Gastrocnemius medialis (tissue), 4 donors: Measurements from ENCODE around the gene MAP3K13. TPM values are rescaled to one million over a fixed set of nuclear protein-coding genes. Genes with fewer than 3 reads are reported as not detected.
"Not testable (repeated sequence)": the region's sequence is repeated elsewhere in the genome, so short reads cannot be mapped to it uniquely, and the experiment has no call there.

Source experiments
- ATAC-seq, 2 donors: fragments of 150-250 bp; one replicate each; pipeline ENCODE4 v1.9.1; 2016
- DNase-seq, 2 donors: peaks; one replicate each; pipeline ENCODE4 v3.0.0-alpha.2; 2019
- H3K27ac ChIP-seq, 4 donors: fragments of 200-600 bp; sonication (generic); 1 replicate in 1 of 4; 2 replicates in 3 of 4; pipeline ENCODE4 v1.5.1; 2016 to 2018; ENCODE audit warnings: mild to moderate bottlenecking in 2 of 4, moderate library complexity in 1 of 4
- H3K27me3 ChIP-seq, 3 donors: fragments of 200-600 bp; sonication (generic) in 2 of 3; 1 replicate in 1 of 3; 2 replicates in 2 of 3; pipeline versions ENCODE4 v1.5.1 to v1.6.0; 2016 to 2019; ENCODE audit warnings: mild to moderate bottlenecking in 1 of 3, moderate library complexity in 1 of 3
- H3K36me3 ChIP-seq, 2 donors: fragments of 200-600 bp; sonication (generic) in 1 of 2; one replicate each; pipeline ENCODE4 v1.5.1; 2017 to 2018
- H3K4me1 ChIP-seq, 2 donors: fragments of 200-600 bp; sonication (generic) in 1 of 2; one replicate each; pipeline ENCODE4 v1.5.1; 2016 to 2017; ENCODE audit warnings: mild to moderate bottlenecking in 2 of 2
- H3K4me3 ChIP-seq, 4 donors: fragments of 200-600 bp; sonication (generic) in 3 of 4; 1 replicate in 1 of 4; 2 replicates in 3 of 4; pipeline ENCODE4 v1.5.1; 2016 to 2019; ENCODE audit warnings: mild to moderate bottlenecking in 2 of 4
- H3K9me3 ChIP-seq, 3 donors: fragments of 200-600 bp; sonication (generic) in 2 of 3; 1 replicate in 1 of 3; 2 replicates in 2 of 3; pipeline ENCODE4 v1.5.1; 2016 to 2019
- CTCF ChIP-seq, 5 experiments: fragments of 450-650 bp in 3 of 5; fragments of 200-600 bp in 2 of 5; sonication (generic) in 2 of 5; IDR thresholded peaks in 4 of 5; conservative IDR thresholded peaks in 1 of 5; 1 replicate in 4 of 5; 2 replicates in 1 of 5; pipeline ENCODE4 v1.5.1; 2016 to 2019; ENCODE audit warnings: antibody characterized with exemption in 5 of 5, mild to moderate bottlenecking in 3 of 5, moderate library complexity in 3 of 5
- POLR2A ChIP-seq, 2 donors: fragments of 450-650 bp; IDR thresholded peaks; one replicate each; pipeline ENCODE4 v1.6.1; 2017; ENCODE audit warnings: antibody characterized with exemption in 2 of 2, mild to moderate bottlenecking in 2 of 2, moderate library complexity in 2 of 2
- in situ Hi-C, 4 donors: fragments of 200-750 bp; cut with MboI; loops; one replicate each; pipeline versions ENCODE4 v1.15.0 to v1.8.0; 2017; ENCODE audit warnings: low sequenced_read_pairs in 4 of 4
- intact Hi-C: fragments of 100-400 bp; cut with DNase I; formaldehyde crosslinking; loops from one replicate; pipeline ENCODE4 v1.15.1; 2023; ENCODE audit warnings: low total_unique reads
- total RNA-seq, 4 donors: library from RNA; depleted of rRNA; stranded (reverse); fragments of >200 nt; gene quantifications; one replicate each; pipeline versions ENCODE4 v1.1.0 to v1.2.3, GENCODE V29; 2016

Gene MAP3K13
- total RNA-seq, 4 donors from 2014 or later = 1.6 to 6.5 (median 4.6) TPM

- no peak overlapping the region for H3K27ac ChIP-seq
- in situ Hi-C loops = no loop called here
- no peak for ATAC-seq
- intact Hi-C loops = no loop called here
- TF ChIP-seq POLR2A (IDR thresholded peaks at IDR 0.05) = no peak
- no peak for TF ChIP-seq CTCF (IDR thresholded peaks at IDR 0.05 in 4 of 5, conservative IDR thresholded peaks at IDR 0.05 in 1 of 5)
- H3K9me3 ChIP-seq = no peaks in the 10 kb centered on the region
- H3K36me3 ChIP-seq = no peaks in the 10 kb centered on the region
- no peaks in the 10 kb centered on the region for H3K4me1 ChIP-seq
- H3K27me3 ChIP-seq = no peaks in the 10 kb centered on the region
- no peak for DNase-seq
- H3K4me3 ChIP-seq = no peak overlapping the region
Observed at GRCh38 chr3:185439745-185440466, 77.0 kb downstream of the MAP3K13 start.

- ATAC-seq = no peak
- Histone ChIP-seq H3K27ac (no peak overlapping the region), H3K9me3 (no peaks in the 10 kb centered on the region), H3K4me1 (no peaks in the 10 kb centered on the region), H3K4me3 (no peak overlapping the region), H3K27me3 (no peaks in the 10 kb centered on the region), H3K36me3 (no peaks in the 10 kb centered on the region)
- in situ Hi-C loops (no loop called here), intact Hi-C loops (no loop called here)
- TF ChIP-seq CTCF (IDR thresholded peaks at IDR 0.05 in 4 of 5, conservative IDR thresholded peaks at IDR 0.05 in 1 of 5) (no peak), POLR2A (IDR thresholded peaks at IDR 0.05) (no peak)
- no peak for DNase-seq
Observed at GRCh38 chr3:185442031-185442430, 79.1 kb downstream of the MAP3K13 start.

GRCh38 chr3:185444329-185444728 is 81.4 kb downstream of the MAP3K13 start:
- Histone ChIP-seq H3K4me3 (no peak overlapping the region), H3K9me3 (no peaks in the 10 kb centered on the region), H3K4me1 (no peaks in the 10 kb centered on the region), H3K27me3 (no peaks in the 10 kb centered on the region), H3K27ac (no peak overlapping the region), H3K36me3 (no peaks in the 10 kb centered on the region)
- in situ Hi-C loops (no loop called here), intact Hi-C loops (no loop called here)
- ATAC-seq (no peak), DNase-seq (no peak)
- TF ChIP-seq CTCF (IDR thresholded peaks at IDR 0.05 in 4 of 5, conservative IDR thresholded peaks at IDR 0.05 in 1 of 5) = no peak
- TF ChIP-seq POLR2A (IDR thresholded peaks at IDR 0.05) = no peak

GRCh38 chr3:185448107-185448506 is 85.2 kb downstream of the MAP3K13 start:
- Histone ChIP-seq H3K36me3 (no peaks in the 10 kb centered on the region), H3K4me1 (no peaks in the 10 kb centered on the region), H3K9me3 (no peaks in the 10 kb centered on the region), H3K4me3 (no peak overlapping the region), H3K27me3 (no peaks in the 10 kb centered on the region), H3K27ac (no peak overlapping the region)
- in situ Hi-C loops = no loop called here
- no peak for TF ChIP-seq CTCF (IDR thresholded peaks at IDR 0.05 in 4 of 5, conservative IDR thresholded peaks at IDR 0.05 in 1 of 5)
- TF ChIP-seq POLR2A (IDR thresholded peaks at IDR 0.05) = no peak
- DNase-seq = no peak
- no peak for ATAC-seq
- intact Hi-C loops = no loop called here

GRCh38 chr3:185451432-185451831 is 88.5 kb downstream of the MAP3K13 start:
- H3K27ac ChIP-seq, in situ Hi-C loops, DNase-seq, H3K4me1 ChIP-seq, H3K36me3 ChIP-seq, intact Hi-C loops, H3K27me3 ChIP-seq, H3K9me3 ChIP-seq, H3K4me3 ChIP-seq, ATAC-seq: not testable (repeated sequence)
